ENCODE results near the gene MXI1. TPM values are rescaled to one million over a fixed set of nuclear protein-coding genes. Genes with fewer than 3 reads are reported as not detected.

The MXI1 gene
- total RNA-seq, 1 donor from 2014 or later = 23.5 TPM

- H3K27ac Mint-ChIP-seq = peak overlapping the region; percentile 83
- peak overlapping the region; percentile 63 for H2AFZ ChIP-seq (replicated peaks)
Measured at GRCh38 chr10:110335314-110336064, 128.1 kb downstream of the MXI1 start.

DNA sequence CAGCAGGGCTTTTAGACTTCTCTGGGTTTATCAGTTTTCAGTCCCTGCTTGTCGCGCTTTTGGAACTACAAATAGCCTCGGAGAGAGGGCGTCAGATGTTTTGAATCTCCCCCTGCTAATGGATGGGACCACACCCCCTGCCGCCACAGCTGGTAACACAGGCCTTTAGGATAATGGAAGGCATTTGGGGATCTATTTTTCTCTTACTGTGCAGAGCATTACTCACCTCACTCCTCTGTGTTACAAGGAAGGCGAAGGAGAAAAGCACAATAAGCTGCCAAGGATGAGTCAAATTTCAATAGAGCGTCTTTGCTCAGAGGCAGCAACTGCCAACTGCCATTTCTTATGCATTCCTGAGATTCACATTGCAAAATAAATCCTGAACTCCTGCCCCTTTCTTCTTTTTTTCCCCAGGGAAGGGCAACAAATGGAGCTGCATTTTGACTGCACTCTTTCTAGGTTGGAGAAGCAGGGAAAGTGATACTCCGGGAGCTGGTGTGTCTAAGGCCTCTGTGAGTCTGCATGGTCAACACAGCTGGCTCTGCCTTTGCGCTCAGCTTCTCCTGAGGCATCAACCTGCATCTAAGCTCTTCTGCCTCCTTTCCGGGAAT, 128.8 kb downstream of the MXI1 start:
- peaks cover 7% of the 10 kb centered on the region for H3K27me3 Mint-ChIP-seq (ENCODE audit: insufficient read depth, low read depth)
- peaks cover 10% of the 10 kb centered on the region for H3K9me3 Mint-ChIP-seq
- DNase-seq (ENCODE audit: low spot score) = peak; percentile 78
- Histone ChIP-seq H3K79me2 (ENCODE audit: low read depth) (no peaks in the 10 kb centered on the region), H3K27me3 (no peaks in the 10 kb centered on the region), H4K20me1 (ENCODE audit: low read depth) (no peaks in the 10 kb centered on the region), H3F3A (ENCODE audit: low read depth) (peaks cover 19% of the 10 kb centered on the region), H3K4me1 (peaks cover 25% of the 10 kb centered on the region), H3K27ac (peak overlapping the region; percentile 70), H3K4me2 (peak overlapping the region; percentile 64), H3K36me3 (no peaks in the 10 kb centered on the region), H2AFZ (replicated peaks) (peak overlapping the region; percentile 63), H3K4me3 (peak overlapping the region; percentile 21), H3K9me3 (ENCODE audit: low read depth) (no peaks in the 10 kb centered on the region), H3K9ac (no peak overlapping the region)
- H3K4me1 Mint-ChIP-seq = peaks cover 22% of the 10 kb centered on the region
- peak overlapping the region; percentile 54 for H3K4me3 Mint-ChIP-seq
- H3K27ac Mint-ChIP-seq = peak overlapping the region; percentile 83
- TF ChIP-seq, protein P1, sequence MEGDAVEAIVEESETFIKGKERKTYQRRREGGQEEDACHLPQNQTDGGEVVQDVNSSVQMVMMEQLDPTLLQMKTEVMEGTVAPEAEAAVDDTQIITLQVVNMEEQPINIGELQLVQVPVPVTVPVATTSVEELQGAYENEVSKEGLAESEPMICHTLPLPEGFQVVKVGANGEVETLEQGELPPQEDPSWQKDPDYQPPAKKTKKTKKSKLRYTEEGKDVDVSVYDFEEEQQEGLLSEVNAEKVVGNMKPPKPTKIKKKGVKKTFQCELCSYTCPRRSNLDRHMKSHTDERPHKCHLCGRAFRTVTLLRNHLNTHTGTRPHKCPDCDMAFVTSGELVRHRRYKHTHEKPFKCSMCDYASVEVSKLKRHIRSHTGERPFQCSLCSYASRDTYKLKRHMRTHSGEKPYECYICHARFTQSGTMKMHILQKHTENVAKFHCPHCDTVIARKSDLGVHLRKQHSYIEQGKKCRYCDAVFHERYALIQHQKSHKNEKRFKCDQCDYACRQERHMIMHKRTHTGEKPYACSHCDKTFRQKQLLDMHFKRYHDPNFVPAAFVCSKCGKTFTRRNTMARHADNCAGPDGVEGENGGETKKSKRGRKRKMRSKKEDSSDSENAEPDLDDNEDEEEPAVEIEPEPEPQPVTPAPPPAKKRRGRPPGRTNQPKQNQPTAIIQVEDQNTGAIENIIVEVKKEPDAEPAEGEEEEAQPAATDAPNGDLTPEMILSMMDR (IDR thresholded peaks at IDR 0.05) = peak; percentile 28
- TF ChIP-seq EZH2 (IDR thresholded peaks at IDR 0.05) (no peak), EZH2phosphoT487 (IDR thresholded peaks at IDR 0.05) (no peak)
- no peaks in the 10 kb centered on the region for H3K36me3 Mint-ChIP-seq

More at GRCh38 chr10:110335314-110336064, 128.1 kb downstream of the MXI1 start:
- no peaks in the 10 kb centered on the region for H3K36me3 Mint-ChIP-seq
- Histone ChIP-seq H3K4me2 (peak overlapping the region; percentile 64), H3K27ac (peak overlapping the region; percentile 70), H3K27me3 (no peaks in the 10 kb centered on the region), H3K4me1 (peaks cover 25% of the 10 kb centered on the region), H3K36me3 (no peaks in the 10 kb centered on the region), H3F3A (ENCODE audit: low read depth) (peaks cover 19% of the 10 kb centered on the region), H3K79me2 (ENCODE audit: low read depth) (no peaks in the 10 kb centered on the region), H4K20me1 (ENCODE audit: low read depth) (no peaks in the 10 kb centered on the region), H3K9ac (no peak overlapping the region), H3K9me3 (ENCODE audit: low read depth) (peaks cover 5% of the 10 kb centered on the region), H3K4me3 (peak overlapping the region; percentile 21)
- H3K9me3 Mint-ChIP-seq = peaks cover 17% of the 10 kb centered on the region
- TF ChIP-seq, protein P1 (IDR thresholded peaks at IDR 0.05) = no peak
- H3K4me3 Mint-ChIP-seq = peak overlapping the region; percentile 50
- peaks cover 22% of the 10 kb centered on the region for H3K4me1 Mint-ChIP-seq
- peaks cover 7% of the 10 kb centered on the region for H3K27me3 Mint-ChIP-seq (ENCODE audit: insufficient read depth, low read depth)
- DNase-seq (ENCODE audit: low spot score) = no peak

Other genes starting within 250 kb of the MXI1 start
- gene ADD3, start 199.6 kb upstream of the MXI1 start, total RNA-seq (ENCODE audit: low replicate concordance) = 202 and 345 TPM in 2 replicates
- 11.7 and 18.1 TPM in 2 replicates for gene SMNDC1, start 97.3 kb downstream of the MXI1 start, total RNA-seq (ENCODE audit: low replicate concordance)